ENCODE measurements around the gene DPP6. TPM values are rescaled to one million over a fixed set of nuclear protein-coding genes. Genes with fewer than 3 reads are reported as not detected.

Gene DPP6
- total RNA-seq, 1 experiment from 2014 or later: not detected

DNA sequence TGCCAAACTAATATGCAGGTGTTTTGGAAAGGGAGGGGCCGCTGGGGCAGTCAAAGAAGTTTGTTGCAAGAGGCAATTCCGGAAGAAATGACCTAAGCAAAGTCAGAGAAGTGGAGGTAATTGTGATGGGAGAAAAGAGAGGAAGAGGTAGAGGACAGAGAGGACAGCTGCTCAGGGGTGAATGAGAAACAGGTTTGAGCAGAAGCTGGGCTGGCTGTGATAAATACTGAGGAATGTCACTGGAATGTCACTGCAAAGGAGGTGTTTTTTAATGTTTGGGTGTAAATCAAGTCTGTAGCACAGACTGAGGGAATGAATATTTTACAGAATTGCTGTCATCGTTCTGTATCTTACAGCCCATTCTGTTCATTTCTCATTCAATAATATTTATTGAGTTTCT lies 207.2 kb downstream of the DPP6 start:
- no peak for DNase-seq (ENCODE audit: low read depth in 1 of 2, low spot score in 2 of 2)
- H3K36me3 ChIP-seq: no peaks in the 10 kb centered on the region
- no peaks in the 10 kb centered on the region for H3K4me1 ChIP-seq (replicated peaks)
- no peaks in the 10 kb centered on the region for H3K27me3 ChIP-seq (replicated peaks)
- H3K27ac ChIP-seq: no peak overlapping the region
- H3K9me3 ChIP-seq (replicated peaks): no peaks in the 10 kb centered on the region
- H3K4me3 ChIP-seq: no peak overlapping the region

- Histone ChIP-seq H3K9me3 (replicated peaks) (peaks cover 11% of the 10 kb centered on the region), H3K36me3 (no peaks in the 10 kb centered on the region), H3K27me3 (replicated peaks) (no peaks in the 10 kb centered on the region), H3K27ac (no peak overlapping the region), H3K4me3 (no peak overlapping the region), H3K4me1 (replicated peaks) (no peaks in the 10 kb centered on the region)
- no peak for DNase-seq (ENCODE audit: low read depth in 1 of 2, low spot score in 2 of 2)
Observed at GRCh38 chr7:154287356-154287755, 235.2 kb downstream of the DPP6 start.

GRCh38 chr7:154289119-154289518 lies 236.9 kb downstream of the DPP6 start:
- Histone ChIP-seq H3K27me3 (replicated peaks) (no peaks in the 10 kb centered on the region), H3K27ac (no peak overlapping the region), H3K4me3 (no peak overlapping the region), H3K36me3 (no peaks in the 10 kb centered on the region), H3K4me1 (replicated peaks) (no peaks in the 10 kb centered on the region), H3K9me3 (replicated peaks) (peaks cover 11% of the 10 kb centered on the region; the same call in 1 of the 2 replicates)
- DNase-seq (ENCODE audit: low read depth in 1 of 2, low spot score in 2 of 2): no peak

- Histone ChIP-seq H3K4me3 (no peak overlapping the region), H3K27me3 (replicated peaks) (no peaks in the 10 kb centered on the region), H3K36me3 (no peaks in the 10 kb centered on the region), H3K27ac (no peak overlapping the region), H3K4me1 (replicated peaks) (no peaks in the 10 kb centered on the region), H3K9me3 (replicated peaks) (peaks cover 17% of the 10 kb centered on the region)
- no peak for DNase-seq (ENCODE audit: low read depth in 1 of 2, low spot score in 2 of 2)
Observed at GRCh38 chr7:154296443-154296842, 244.2 kb downstream of the DPP6 start.

- Histone ChIP-seq H3K9me3 (replicated peaks) (peaks cover 12% of the 10 kb centered on the region), H3K27me3 (replicated peaks) (no peaks in the 10 kb centered on the region), H3K36me3 (no peaks in the 10 kb centered on the region), H3K27ac (no peak overlapping the region), H3K4me3 (no peak overlapping the region), H3K4me1 (replicated peaks) (no peaks in the 10 kb centered on the region)
- no peak for DNase-seq (ENCODE audit: low read depth in 1 of 2, low spot score in 2 of 2)
Observed at GRCh38 chr7:154299736-154300135, 247.5 kb downstream of the DPP6 start.

- no peak for DNase-seq (ENCODE audit: low read depth in 1 of 2, low spot score in 2 of 2)
- Histone ChIP-seq H3K4me3 (no peak overlapping the region), H3K9me3 (replicated peaks) (peaks cover 5% of the 10 kb centered on the region; the same call in 1 of the 2 replicates), H3K4me1 (replicated peaks) (no peaks in the 10 kb centered on the region), H3K27me3 (replicated peaks) (no peaks in the 10 kb centered on the region), H3K36me3 (no peaks in the 10 kb centered on the region), H3K27ac (no peak overlapping the region)
Observed at GRCh38 chr7:154302380-154302779, 250.2 kb downstream of the DPP6 start.

- no peaks in the 10 kb centered on the region for H3K4me1 ChIP-seq (replicated peaks)
- DNase-seq (ENCODE audit: low read depth in 1 of 2, low spot score in 2 of 2): no peak
- H3K27me3 ChIP-seq (replicated peaks): no peaks in the 10 kb centered on the region
- H3K36me3 ChIP-seq: no peaks in the 10 kb centered on the region
- no peak overlapping the region for H3K4me3 ChIP-seq
- no peak overlapping the region for H3K27ac ChIP-seq
- H3K9me3 ChIP-seq (replicated peaks): peaks cover 5% of the 10 kb centered on the region; the same call in 1 of the 2 replicates
Observed at GRCh38 chr7:154304231-154304630, 252.0 kb downstream of the DPP6 start.

- no peak overlapping the region for H3K4me3 ChIP-seq
- H3K9me3 ChIP-seq (replicated peaks): peaks cover 5% of the 10 kb centered on the region; the same call in 1 of the 2 replicates
- no peak for DNase-seq (ENCODE audit: low read depth in 1 of 2, low spot score in 2 of 2)
- H3K4me1 ChIP-seq (replicated peaks): no peaks in the 10 kb centered on the region
- no peak overlapping the region for H3K27ac ChIP-seq
- no peaks in the 10 kb centered on the region for H3K27me3 ChIP-seq (replicated peaks)
- no peaks in the 10 kb centered on the region for H3K36me3 ChIP-seq
Observed at GRCh38 chr7:154304740-154305700, 252.8 kb downstream of the DPP6 start.

DNA sequence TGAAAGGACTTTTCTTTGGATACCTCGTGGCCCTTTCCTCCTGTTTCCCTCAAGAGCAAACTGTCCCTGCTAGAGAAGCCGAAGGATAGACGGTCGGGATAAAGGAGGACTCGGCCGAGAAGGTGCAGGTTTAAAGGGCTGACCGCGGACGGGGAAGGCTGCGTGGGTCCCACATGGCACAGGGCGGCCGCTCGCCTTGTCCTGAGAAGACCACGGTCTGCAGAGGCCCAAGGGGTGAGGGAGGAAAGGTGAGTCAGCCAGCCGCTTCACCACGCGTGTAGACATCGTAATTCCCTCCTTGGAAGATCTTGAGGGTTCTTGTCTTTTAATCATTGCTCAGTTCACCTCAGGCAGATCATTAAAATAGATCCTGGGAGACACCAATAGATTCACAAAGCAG lies 253.8 kb downstream of the DPP6 start:
- Histone ChIP-seq H3K36me3 (no peaks in the 10 kb centered on the region), H3K27me3 (replicated peaks) (no peaks in the 10 kb centered on the region), H3K4me1 (replicated peaks) (no peaks in the 10 kb centered on the region), H3K9me3 (replicated peaks) (peaks cover 5% of the 10 kb centered on the region; the same call in 1 of the 2 replicates), H3K27ac (no peak overlapping the region), H3K4me3 (no peak overlapping the region)
- no peak for DNase-seq (ENCODE audit: low read depth in 1 of 2, low spot score in 2 of 2)

DNA sequence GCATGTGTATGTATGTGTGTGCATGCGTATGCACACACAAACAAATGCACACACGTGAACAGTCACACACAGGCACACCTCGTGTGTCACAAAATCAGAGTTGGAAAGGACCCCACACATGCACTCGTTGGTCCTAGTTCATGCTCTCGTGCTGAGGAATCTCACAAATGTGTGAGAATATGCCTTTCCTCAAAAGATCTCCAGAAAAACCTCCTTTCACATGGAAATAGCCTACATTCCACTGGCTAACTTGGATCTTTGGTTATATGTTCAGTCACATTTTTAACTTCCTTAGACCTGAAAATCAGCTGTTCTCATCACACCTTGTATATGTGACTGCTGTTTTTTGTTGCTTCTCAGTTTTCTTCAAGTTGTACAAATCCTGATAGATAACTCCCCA lies 256.7 kb downstream of the DPP6 start:
- Histone ChIP-seq H3K9me3 (replicated peaks) (peaks cover 7% of the 10 kb centered on the region; the same call in 1 of the 2 replicates), H3K4me3 (no peak overlapping the region), H3K36me3 (no peaks in the 10 kb centered on the region), H3K4me1 (replicated peaks) (no peaks in the 10 kb centered on the region), H3K27ac (no peak overlapping the region), H3K27me3 (replicated peaks) (no peaks in the 10 kb centered on the region)
- no peak for DNase-seq (ENCODE audit: low read depth in 1 of 2, low spot score in 2 of 2)

GRCh38 chr7:154310114-154310513 lies 257.9 kb downstream of the DPP6 start:
- Histone ChIP-seq H3K9me3 (replicated peaks) (peaks cover 8% of the 10 kb centered on the region), H3K27me3 (replicated peaks) (no peaks in the 10 kb centered on the region), H3K4me1 (replicated peaks) (no peaks in the 10 kb centered on the region), H3K4me3 (no peak overlapping the region), H3K27ac (no peak overlapping the region), H3K36me3 (no peaks in the 10 kb centered on the region)
- DNase-seq (ENCODE audit: low read depth in 1 of 2, low spot score in 2 of 2): no peak

- Histone ChIP-seq H3K27ac (no peak overlapping the region), H3K27me3 (replicated peaks) (no peaks in the 10 kb centered on the region), H3K36me3 (no peaks in the 10 kb centered on the region), H3K4me3 (no peak overlapping the region), H3K4me1 (replicated peaks) (no peaks in the 10 kb centered on the region), H3K9me3 (replicated peaks) (peaks cover 3% of the 10 kb centered on the region; the same call in 1 of the 2 replicates)
- no peak for DNase-seq (ENCODE audit: low read depth in 1 of 2, low spot score in 2 of 2)
Observed at GRCh38 chr7:154324196-154324595, 272.0 kb downstream of the DPP6 start.

DNA sequence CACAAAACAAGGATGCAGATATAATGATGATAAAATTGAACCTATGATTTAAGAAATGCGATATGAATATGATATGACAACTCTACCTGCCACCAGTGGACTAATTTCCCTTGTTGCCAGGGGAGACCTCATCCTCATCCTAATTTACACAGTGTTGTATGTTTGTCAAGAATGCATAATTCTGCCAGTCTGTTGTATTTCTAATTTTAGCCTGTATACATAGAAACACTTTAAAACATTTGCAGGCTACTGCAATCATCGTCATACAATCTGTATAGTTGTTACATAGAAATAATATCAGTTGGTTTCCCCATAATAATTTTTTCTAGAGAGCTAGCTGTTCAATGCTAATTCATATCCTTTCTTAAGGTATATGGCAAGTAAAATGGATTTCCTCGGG lies 274.2 kb downstream of the DPP6 start:
- no peaks in the 10 kb centered on the region for H3K36me3 ChIP-seq

GRCh38 chr7:154330318-154330717 lies 278.1 kb downstream of the DPP6 start:
- H3K27ac ChIP-seq: no peak overlapping the region
- DNase-seq (ENCODE audit: low read depth in 1 of 2, low spot score in 2 of 2): no peak
- H3K4me3 ChIP-seq: no peak overlapping the region
- H3K9me3 ChIP-seq (replicated peaks): peaks cover 3% of the 10 kb centered on the region; the same call in 1 of the 2 replicates
- H3K27me3 ChIP-seq (replicated peaks): no peaks in the 10 kb centered on the region
- no peaks in the 10 kb centered on the region for H3K4me1 ChIP-seq (replicated peaks)
- H3K36me3 ChIP-seq: no peaks in the 10 kb centered on the region

More for the DNA sequence above, 274.2 kb downstream of the DPP6 start:
- Histone ChIP-seq H3K9me3 (replicated peaks) (peaks cover 3% of the 10 kb centered on the region; the same call in 1 of the 2 replicates), H3K27me3 (replicated peaks) (no peaks in the 10 kb centered on the region), H3K4me3 (no peak overlapping the region), H3K27ac (no peak overlapping the region), H3K4me1 (replicated peaks) (no peaks in the 10 kb centered on the region)
- no peak for DNase-seq (ENCODE audit: low read depth in 1 of 2, low spot score in 2 of 2)

Measured in SJSA1 (cell line).